ENCODE measurements around the gene CACNA2D3.

CACNA2D3 gene

DNA sequence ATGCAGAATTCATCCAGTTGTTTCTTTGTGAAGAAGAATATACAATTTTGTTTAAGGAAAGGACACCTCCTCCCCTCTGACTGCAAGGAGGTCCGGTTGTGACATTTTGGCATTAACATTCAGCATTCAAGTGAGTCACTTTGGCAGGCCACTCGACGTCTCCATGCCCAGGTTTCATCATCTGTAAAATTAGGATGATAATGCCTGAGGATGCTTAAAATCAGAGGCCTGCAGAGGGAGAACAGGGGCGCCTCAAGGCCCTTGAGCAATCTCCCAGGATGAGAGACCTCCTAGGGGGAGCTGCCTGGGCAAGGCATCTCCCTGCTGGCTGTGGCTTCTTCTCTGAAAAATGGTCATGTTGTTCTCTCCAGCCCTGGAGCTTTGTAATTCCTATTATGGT, 236.0 kb downstream of the CACNA2D3 start:
- DNase-seq (ENCODE audit: low read depth), result peak; percentile 30
- H3K4me1 ChIP-seq (ENCODE audit: control insufficient read depth, insufficient read depth, low read length), result peaks cover 59% of the 10 kb centered on the region

GRCh38 chr3:54358969-54359694, 236.8 kb downstream of the CACNA2D3 start:
- no peak for DNase-seq (ENCODE audit: low read depth)
- peak overlapping the region; percentile 5 for H3K9ac ChIP-seq (ENCODE audit: low read length)

More for the DNA sequence above, 236.0 kb downstream of the CACNA2D3 start:
- H3K27me3 ChIP-seq (replicated peaks; ENCODE audit: control insufficient read depth, insufficient read depth, low read length), result no peaks in the 10 kb centered on the region
- no peaks in the 10 kb centered on the region for H3K9me3 ChIP-seq (ENCODE audit: control insufficient read depth, low read length)
- H3K4me3 ChIP-seq (ENCODE audit: low read length), result no peak overlapping the region
- H3K9ac ChIP-seq (ENCODE audit: low read length), result no peak overlapping the region
- no peaks in the 10 kb centered on the region for H3K36me3 ChIP-seq (ENCODE audit: control insufficient read depth, insufficient read depth, low read length, severe bottlenecking)

DNA sequence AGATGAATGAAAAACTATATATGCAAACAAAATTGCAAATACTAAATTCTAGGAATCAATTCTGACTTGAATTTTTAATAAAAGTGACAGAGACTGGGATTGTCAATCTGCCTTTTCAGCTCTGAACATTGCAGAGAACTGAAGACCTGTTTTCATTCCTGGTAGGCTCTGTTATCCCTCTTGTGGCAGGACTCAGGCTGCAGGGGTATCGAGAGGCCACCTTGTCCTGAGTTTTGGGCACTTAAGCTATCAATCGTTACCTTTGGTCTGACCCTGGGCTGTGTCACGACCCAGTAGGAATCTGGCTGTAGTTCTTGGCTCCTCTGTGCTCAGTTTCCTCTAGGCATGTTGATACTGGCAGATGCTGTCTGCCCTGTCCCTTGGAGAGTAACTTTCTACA, 238.0 kb downstream of the CACNA2D3 start:
- no peak overlapping the region for H3K9ac ChIP-seq (ENCODE audit: low read length)
- no peak overlapping the region for H3K4me3 ChIP-seq (ENCODE audit: low read length)
- no peaks in the 10 kb centered on the region for H3K9me3 ChIP-seq (ENCODE audit: control insufficient read depth, low read length)
- no peak for DNase-seq (ENCODE audit: low read depth)
- no peaks in the 10 kb centered on the region for H3K36me3 ChIP-seq (ENCODE audit: control insufficient read depth, insufficient read depth, low read length, severe bottlenecking)
- H3K4me1 ChIP-seq (ENCODE audit: control insufficient read depth, insufficient read depth, low read length), result peaks cover 42% of the 10 kb centered on the region
- no peaks in the 10 kb centered on the region for H3K27me3 ChIP-seq (replicated peaks; ENCODE audit: control insufficient read depth, insufficient read depth, low read length)

More at GRCh38 chr3:54358969-54359694, 236.8 kb downstream of the CACNA2D3 start:
- peaks cover 54% of the 10 kb centered on the region for H3K4me1 ChIP-seq (ENCODE audit: control insufficient read depth, insufficient read depth, low read length)
- H3K27me3 ChIP-seq (replicated peaks; ENCODE audit: control insufficient read depth, insufficient read depth, low read length), result no peaks in the 10 kb centered on the region
- no peak overlapping the region for H3K4me3 ChIP-seq (ENCODE audit: low read length)
- no peaks in the 10 kb centered on the region for H3K36me3 ChIP-seq (ENCODE audit: control insufficient read depth, insufficient read depth, low read length, severe bottlenecking)
- H3K9me3 ChIP-seq (ENCODE audit: control insufficient read depth, low read length), result no peaks in the 10 kb centered on the region

- Histone ChIP-seq H3K4me3 (ENCODE audit: low read length) (no peak overlapping the region), H3K4me1 (ENCODE audit: control insufficient read depth, insufficient read depth, low read length) (peaks cover 28% of the 10 kb centered on the region), H3K9me3 (ENCODE audit: control insufficient read depth, low read length) (no peaks in the 10 kb centered on the region), H3K9ac (ENCODE audit: low read length) (no peak overlapping the region), H3K36me3 (ENCODE audit: control insufficient read depth, insufficient read depth, low read length, severe bottlenecking) (no peaks in the 10 kb centered on the region), H3K27me3 (replicated peaks; ENCODE audit: control insufficient read depth, insufficient read depth, low read length) (peaks cover 3% of the 10 kb centered on the region)
- no peak for DNase-seq (ENCODE audit: low read depth)
Measured at GRCh38 chr3:54361746-54362283, 239.5 kb downstream of the CACNA2D3 start.

DNA sequence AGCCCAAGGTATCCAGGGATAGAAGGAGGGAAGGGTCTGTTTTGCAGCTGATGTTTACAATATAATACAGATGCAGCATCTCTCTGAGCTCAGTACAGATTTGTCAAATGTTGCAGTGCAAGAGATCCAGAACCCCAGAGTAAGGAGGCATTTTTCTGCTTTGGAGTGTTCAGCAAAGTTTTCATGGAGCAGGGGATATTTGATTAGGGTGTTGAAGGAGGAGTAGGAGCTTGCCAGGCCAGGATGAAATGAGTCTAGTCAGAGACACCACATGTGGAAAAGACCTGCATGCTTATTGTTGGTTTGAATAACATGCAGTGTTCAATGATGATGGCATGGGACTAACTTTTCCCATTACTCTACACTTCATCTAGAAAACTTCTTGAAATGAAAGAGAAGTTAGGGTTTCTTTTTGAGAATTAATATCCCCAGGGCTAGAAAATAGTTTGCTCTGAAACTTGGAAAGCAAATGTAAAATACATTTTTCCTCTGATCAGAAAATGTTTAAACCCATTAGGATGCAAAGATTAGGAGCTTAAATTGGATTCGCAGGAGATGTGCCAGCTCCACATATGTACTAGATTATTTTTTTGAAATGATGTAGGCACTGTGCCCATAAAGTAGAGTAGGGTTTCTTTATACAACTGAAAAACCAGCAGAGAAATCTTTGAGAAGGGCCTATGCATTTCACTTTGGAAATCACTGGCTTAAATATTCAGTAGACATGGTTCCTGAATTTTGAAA, 243.8 kb downstream of the CACNA2D3 start:
- Histone ChIP-seq H3K27me3 (replicated peaks; ENCODE audit: control insufficient read depth, insufficient read depth, low read length) (peaks cover 3% of the 10 kb centered on the region), H3K4me3 (ENCODE audit: low read length) (no peak overlapping the region), H3K4me1 (ENCODE audit: control insufficient read depth, insufficient read depth, low read length) (no peaks in the 10 kb centered on the region), H3K9me3 (ENCODE audit: control insufficient read depth, low read length) (no peaks in the 10 kb centered on the region), H3K36me3 (ENCODE audit: control insufficient read depth, insufficient read depth, low read length, severe bottlenecking) (no peaks in the 10 kb centered on the region), H3K9ac (ENCODE audit: low read length) (no peak overlapping the region)
- DNase-seq (ENCODE audit: low read depth), result no peak

- peaks cover 3% of the 10 kb centered on the region for H3K27me3 ChIP-seq (replicated peaks; ENCODE audit: control insufficient read depth, insufficient read depth, low read length)
- H3K9ac ChIP-seq (ENCODE audit: low read length), result no peak overlapping the region
- no peak for DNase-seq (ENCODE audit: low read depth)
Measured at GRCh38 chr3:54366839-54367238, 244.5 kb downstream of the CACNA2D3 start.

DNA sequence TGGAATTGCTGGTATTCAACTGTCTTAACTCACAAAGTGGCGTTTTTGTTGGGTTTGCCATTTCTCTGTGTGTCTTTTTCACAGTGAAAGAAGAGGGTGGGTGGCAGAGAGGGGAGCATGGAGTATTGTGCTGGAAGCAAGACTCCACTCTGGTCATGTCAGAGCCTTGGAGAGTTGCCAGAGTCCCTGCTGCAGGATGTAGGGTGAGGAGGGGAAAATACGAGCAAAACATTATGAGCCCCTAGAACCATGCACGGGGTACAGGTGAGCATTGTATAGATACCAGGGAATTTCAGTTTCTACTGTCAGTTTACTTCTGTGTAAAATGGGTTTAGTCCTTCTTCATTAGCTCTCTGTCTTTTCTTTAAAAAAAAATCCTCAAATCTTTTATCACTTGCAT, 249.9 kb downstream of the CACNA2D3 start:
- Histone ChIP-seq H3K9me3 (ENCODE audit: control insufficient read depth, low read length) (no peaks in the 10 kb centered on the region), H3K4me3 (ENCODE audit: low read length) (no peak overlapping the region), H3K36me3 (ENCODE audit: control insufficient read depth, insufficient read depth, low read length, severe bottlenecking) (no peaks in the 10 kb centered on the region), H3K9ac (ENCODE audit: low read length) (no peak overlapping the region), H3K4me1 (ENCODE audit: control insufficient read depth, insufficient read depth, low read length) (no peaks in the 10 kb centered on the region), H3K27me3 (replicated peaks; ENCODE audit: control insufficient read depth, insufficient read depth, low read length) (no peaks in the 10 kb centered on the region)
- no peak for DNase-seq (ENCODE audit: low read depth)

More at GRCh38 chr3:54366839-54367238, 244.5 kb downstream of the CACNA2D3 start:
- Histone ChIP-seq H3K4me3 (ENCODE audit: low read length) (no peak overlapping the region), H3K4me1 (ENCODE audit: control insufficient read depth, insufficient read depth, low read length) (no peaks in the 10 kb centered on the region), H3K9me3 (ENCODE audit: control insufficient read depth, low read length) (no peaks in the 10 kb centered on the region), H3K36me3 (ENCODE audit: control insufficient read depth, insufficient read depth, low read length, severe bottlenecking) (no peaks in the 10 kb centered on the region)

DNA sequence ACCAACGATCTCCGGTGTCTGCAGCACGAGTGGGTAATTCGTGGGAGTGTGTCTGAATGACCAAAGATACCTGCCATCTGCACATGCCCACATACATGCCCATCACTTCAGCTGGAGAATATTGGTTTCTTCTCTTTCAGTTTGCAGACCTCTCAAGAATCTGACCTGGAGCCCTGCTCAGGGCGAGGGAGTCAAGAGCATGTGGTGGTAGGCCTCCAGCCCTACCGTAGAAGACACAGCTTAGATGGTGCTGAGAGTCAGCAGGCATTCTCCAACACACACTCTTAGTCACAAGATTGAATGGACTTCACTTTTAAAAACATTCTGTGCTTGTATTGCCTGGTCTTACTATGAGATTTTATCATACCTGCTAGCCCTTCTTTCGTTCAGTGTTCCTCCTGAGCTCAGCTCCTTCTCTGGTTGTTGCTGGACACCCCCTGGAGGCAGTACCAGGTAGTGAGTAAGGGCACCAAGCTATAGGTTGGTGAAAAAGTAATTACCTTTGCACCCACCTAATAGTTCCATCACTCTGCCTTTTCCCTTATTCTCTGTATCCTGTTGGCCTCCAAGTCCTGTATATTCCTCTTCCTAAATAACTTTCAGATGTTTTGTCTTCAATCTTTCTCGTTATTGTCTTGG, 252.0 kb downstream of the CACNA2D3 start:
- Histone ChIP-seq H3K9ac (ENCODE audit: low read length) (no peak overlapping the region), H3K9me3 (ENCODE audit: control insufficient read depth, low read length) (no peaks in the 10 kb centered on the region), H3K27me3 (replicated peaks; ENCODE audit: control insufficient read depth, insufficient read depth, low read length) (peaks cover 4% of the 10 kb centered on the region), H3K36me3 (ENCODE audit: control insufficient read depth, insufficient read depth, low read length, severe bottlenecking) (no peaks in the 10 kb centered on the region), H3K4me3 (ENCODE audit: low read length) (no peak overlapping the region), H3K4me1 (ENCODE audit: control insufficient read depth, insufficient read depth, low read length) (no peaks in the 10 kb centered on the region)
- no peak for DNase-seq (ENCODE audit: low read depth)

GRCh38 chr3:54376142-54376807, 253.9 kb downstream of the CACNA2D3 start:
- Histone ChIP-seq H3K9ac (ENCODE audit: low read length) (no peak overlapping the region), H3K9me3 (ENCODE audit: control insufficient read depth, low read length) (no peaks in the 10 kb centered on the region), H3K27me3 (replicated peaks; ENCODE audit: control insufficient read depth, insufficient read depth, low read length) (peaks cover 4% of the 10 kb centered on the region), H3K4me1 (ENCODE audit: control insufficient read depth, insufficient read depth, low read length) (no peaks in the 10 kb centered on the region), H3K36me3 (ENCODE audit: control insufficient read depth, insufficient read depth, low read length, severe bottlenecking) (no peaks in the 10 kb centered on the region), H3K4me3 (ENCODE audit: low read length) (no peak overlapping the region)
- DNase-seq (ENCODE audit: low read depth), result no peak

- DNase-seq (ENCODE audit: low read depth), result no peak
Measured at GRCh38 chr3:54376939-54377578, 254.7 kb downstream of the CACNA2D3 start.

More at GRCh38 chr3:54376939-54377578, 254.7 kb downstream of the CACNA2D3 start:
- Histone ChIP-seq H3K9me3 (ENCODE audit: control insufficient read depth, low read length) (no peaks in the 10 kb centered on the region), H3K27me3 (replicated peaks; ENCODE audit: control insufficient read depth, insufficient read depth, low read length) (peaks cover 4% of the 10 kb centered on the region), H3K9ac (ENCODE audit: low read length) (no peak overlapping the region), H3K4me1 (ENCODE audit: control insufficient read depth, insufficient read depth, low read length) (no peaks in the 10 kb centered on the region), H3K36me3 (ENCODE audit: control insufficient read depth, insufficient read depth, low read length, severe bottlenecking) (no peaks in the 10 kb centered on the region), H3K4me3 (ENCODE audit: low read length) (no peak overlapping the region)
